Ecto neural progenitor cell (in vitro differentiated cells): Measurements from ENCODE around the gene CMTM4.
"Not testable (repeated sequence)": the region's sequence is repeated elsewhere in the genome, so short reads cannot be mapped to it uniquely, and the experiment has no call there.

Source experiments
- DNase-seq: peaks from one replicate; pipeline ENCODE4 v3.0.0-alpha.2; 2018; ENCODE audit warnings: low spot score

CMTM4 gene

DNA sequence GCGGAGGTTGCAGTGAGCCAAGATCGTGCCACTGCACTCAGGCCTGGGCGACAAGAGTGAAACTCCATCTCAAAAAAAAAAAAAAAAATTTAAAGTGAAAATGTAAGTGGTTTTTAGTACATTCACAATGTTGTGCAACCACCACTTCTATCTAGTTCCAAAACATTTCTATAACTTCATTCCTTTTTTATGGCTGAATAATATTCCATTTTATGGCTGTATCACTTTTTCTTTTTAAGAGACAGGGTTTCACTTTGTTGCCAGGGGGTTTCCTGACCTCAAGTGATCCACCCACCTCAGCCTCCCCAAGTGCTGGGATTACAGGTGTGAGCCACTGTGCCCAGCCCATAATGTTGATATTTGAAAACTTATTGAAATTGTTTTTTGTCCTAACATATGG, 103.7 kb downstream of the CMTM4 start:
- DNase-seq: no peak

DNA sequence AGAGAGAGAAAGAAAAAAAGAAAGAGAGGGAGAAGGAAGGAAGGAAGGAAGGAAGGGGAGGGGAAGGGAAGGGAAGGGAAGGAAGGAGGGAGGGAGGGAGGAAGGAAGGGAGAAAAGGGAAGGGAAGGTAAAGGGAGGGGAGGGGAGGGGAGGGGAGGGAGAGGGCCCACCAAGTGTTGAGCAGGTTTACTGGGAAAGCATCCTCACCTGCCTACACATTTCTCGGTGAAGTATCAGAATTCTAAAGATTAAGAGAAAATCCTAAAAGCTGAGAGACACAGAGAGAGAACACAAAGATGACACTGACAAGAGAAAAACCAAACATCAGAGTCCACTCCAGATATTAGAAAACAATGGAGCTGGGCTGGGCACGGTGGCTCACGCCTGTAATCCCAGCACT, 104.3 kb downstream of the CMTM4 start:
- DNase-seq: no peak

DNA sequence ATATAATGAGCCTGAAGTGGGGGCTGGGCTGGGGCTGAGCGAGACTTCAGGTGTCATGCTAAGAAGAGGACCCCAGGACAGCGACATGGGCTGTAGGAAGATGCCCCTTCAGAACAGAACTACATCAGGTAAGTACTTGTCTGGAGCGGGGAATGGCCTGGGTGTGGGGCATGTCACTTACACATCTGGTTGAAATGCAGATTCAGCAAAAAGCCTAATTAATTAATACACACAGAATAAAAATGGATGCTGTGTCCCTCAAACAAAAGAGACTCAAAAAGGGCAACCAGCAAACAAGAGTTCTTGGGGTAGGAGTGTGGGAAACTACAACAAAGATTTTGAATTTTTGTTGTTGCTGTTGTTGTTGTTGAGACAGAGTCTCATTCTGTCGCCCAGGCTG, 105.5 kb downstream of the CMTM4 start:
- DNase-seq: no peak

DNA sequence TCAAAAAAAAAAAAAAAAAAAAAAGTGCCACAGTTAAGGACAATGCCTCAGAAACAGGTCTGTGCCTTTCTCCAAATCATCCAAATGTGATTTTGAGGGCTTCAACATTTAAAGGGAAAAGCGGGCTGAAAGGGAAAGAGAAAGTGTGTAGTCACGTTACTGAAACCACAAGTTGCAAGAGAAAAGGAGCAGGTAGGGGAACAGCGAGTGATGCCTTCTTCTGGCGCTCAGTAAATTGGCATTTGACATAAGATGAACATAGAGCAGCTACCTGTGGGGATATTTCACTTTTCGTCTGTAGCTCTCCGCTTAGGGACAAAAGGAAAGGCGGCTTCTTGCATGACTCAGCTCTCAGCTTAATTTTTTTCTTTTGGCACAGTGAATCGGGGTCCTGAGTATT, 106.2 kb downstream of the CMTM4 start:
- no peak for DNase-seq

DNA sequence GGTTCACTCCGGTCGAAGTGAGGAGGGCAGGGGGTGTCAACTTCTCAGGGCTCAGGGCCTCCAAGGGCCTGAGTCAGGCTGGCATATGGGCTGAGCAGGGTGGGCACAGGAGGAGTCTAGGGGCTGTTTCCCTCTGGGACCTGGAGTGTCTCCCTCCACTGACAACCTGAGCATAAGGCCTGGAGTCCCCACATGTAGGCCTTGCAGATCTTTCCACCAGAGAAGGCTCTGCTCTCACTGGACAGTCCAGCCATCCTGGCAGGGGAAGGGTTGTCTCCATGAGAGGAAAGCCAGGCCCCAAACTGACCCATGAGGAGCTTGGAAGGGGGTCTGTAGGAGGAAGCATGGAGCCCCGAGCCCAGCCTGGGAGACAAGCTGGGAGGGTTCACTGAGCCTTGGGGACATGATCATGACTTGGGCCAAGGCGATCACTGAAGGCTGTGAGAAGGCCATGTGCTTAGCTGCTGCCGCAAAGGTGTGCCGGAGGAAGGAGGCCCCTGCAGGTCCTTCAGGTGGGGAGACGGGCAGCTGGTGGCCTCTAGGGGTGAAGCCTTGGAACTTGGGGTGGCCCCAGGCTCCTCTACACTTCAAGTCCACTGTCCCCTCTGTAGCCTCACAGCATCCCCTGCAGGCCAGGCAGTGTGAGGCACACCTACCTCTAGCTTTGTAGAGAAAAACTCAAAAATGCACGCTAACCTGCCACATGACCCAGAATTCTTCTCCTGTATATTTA, 107.4 kb downstream of the CMTM4 start:
- DNase-seq: no peak

DNA sequence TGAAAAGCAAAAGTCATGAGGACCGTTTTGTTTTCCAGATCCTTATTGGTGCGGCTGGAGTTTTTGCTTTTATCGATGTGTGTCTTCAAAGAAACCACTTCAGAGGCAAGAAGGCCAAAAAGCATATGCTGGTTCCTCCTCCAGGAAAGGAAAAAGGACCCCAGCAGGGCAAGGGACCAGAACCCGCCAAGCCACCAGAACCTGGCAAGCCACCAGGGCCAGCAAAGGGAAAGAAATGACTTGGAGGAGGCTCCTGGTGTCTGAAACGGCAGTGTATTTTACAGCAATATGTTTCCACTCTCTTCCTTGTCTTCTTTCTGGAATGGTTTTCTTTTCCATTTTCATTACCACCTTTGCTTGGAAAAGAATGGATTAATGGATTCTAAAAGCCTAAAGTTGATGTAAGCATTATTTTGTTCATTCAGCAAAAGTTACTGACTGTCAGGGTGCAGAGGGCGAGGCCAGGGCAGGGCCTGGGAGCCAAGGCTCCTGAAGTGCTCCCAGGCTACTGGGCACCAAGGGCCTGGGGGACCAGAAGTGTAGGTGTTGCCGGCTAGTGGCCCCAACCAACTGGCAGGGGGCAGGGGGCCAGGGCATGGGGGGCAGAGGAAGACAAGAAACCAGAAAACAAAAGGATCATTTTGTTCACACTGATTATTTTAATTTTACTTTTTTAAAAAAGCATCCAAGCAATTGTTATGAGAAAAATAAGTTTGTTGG, 108.5 kb downstream of the CMTM4 start:
- no peak for DNase-seq

DNA sequence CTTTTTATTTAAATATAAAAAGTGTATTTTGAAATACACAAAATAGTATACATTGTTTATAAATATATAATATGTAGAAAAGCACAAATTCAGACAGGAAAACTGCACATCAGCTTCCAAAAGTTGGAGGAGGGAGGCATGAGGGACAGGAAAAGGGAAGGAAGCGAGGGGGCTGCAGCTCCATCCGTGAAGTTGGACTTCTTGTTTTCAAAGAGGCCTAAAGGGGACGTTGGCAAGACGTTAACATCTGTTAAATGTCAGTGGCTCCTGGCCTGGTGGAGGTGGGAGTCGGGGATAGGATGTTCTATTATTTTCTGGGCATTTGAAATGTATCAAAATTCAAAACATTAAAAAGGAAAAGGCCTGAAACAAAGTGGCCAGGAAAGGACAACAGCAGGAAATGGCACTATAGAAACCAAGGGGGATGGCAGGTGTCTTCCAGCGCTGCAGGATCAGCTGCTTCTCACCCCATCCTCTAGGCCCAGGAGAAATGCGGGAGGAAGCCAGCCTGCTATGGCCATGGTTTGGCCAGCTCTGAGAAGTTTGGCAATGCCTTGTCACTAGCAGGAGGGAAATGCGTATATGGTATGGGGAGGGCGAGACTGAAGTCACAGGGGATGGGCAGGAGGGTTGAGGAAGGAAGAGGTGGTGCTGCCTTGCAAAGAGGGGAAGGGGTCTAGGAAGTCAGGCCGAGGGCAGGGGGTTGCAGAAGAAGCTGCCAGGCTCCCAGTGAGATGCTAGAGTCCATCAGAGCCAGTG, 110.9 kb downstream of the CMTM4 start:
- DNase-seq: no peak

DNA sequence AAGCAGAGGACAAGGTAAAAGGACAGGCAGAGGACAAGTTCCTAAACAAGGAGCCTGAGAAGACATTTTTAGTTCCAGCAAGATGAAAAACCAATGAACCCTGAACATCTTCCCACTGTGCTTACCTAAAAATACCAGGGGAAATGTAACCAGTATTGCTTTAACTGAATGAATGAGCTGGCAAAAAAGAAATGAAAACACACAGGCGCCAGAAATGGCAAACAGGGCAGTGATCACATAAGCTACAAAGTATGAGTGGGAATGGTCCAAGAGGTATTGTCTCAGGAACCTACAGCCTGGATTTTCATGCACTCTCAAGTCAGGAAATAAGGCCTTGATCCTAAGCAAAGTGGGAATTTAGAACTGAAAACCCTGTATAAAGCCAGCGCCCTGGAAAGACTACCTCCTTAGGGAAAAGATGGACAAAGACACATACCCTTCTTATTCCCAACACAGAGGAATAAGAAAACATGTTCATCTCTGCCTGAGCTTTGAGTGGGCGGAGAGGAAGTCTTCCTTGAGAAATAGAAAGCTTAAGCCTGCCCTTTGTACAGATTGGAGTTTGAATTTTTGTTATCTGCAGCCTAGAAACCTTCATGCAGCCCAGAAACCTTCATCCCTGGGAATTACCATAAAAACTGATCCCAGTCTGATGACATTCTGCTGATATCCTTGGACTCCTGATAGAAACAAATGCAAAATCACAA, 115.1 kb downstream of the CMTM4 start:
- DNase-seq: no peak

DNA sequence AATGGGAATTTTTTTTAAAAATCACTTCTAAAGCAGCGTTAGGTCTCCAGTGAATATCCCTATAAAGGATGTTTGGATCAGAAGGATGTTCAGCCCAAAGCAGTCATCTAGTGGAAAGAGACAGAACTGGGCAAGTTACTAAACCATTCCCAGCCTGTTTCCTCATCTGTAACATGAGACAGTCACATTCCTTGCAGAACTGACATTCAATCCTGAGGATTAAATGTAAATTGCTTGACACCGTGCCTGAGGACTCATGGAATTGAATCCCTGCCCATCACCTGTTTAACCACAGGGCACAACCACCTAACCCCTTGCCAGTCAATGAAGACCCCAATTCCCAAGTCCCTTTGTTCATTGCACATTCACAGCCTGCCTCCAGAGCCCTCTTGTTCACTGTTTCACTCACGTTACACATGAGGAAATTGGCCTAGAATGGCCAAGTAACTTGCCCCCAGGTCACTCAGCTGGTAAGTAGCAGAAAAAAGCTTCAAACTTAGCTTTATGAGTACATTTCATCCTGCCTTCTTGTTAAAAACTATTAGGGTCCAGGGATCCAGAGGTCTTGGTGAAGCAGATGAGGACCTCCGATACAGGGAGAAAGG, 115.8 kb downstream of the CMTM4 start:
- DNase-seq: no peak

DNA sequence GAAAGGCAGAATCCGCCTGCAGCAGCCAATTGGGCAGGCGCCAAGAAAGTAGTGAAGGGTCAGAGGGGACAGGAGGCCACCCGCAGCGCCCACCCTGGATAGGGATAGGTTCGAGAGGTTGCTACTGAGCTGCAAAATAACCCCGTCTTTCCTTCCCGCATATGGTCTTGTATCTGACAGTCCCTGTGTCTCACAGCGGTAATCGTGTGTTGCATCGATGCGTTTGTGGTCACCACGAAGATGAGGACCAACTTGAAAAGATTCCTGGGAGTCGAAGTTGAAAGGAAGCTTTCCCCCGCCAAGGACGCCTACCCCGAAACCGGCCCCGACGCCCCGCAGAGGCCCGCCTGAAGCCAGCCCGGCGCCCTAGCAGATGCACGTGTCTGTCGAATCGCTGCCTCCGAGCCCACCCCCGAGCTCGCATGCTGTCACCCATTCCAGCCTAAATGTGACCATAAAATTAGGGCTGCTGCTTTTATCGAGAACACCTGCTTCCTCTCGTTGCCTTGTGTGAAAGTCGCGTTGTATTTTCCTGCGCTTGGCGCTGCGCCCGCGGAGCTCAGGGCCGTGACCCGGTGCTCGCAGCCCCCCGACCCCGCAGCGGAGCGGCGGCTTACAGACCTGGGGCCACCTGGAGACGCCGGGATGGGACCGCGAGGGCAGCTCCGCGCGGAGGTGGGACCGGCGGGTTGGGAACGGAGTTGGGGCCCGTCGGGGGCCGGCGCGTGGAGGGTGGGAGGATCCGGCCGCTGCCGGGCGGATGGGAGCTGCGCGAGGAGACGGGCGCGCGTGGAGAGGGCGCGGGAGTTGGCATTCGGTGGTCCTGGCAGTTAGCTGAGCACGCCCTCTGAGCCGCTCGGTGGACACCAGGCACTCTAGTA, 117.7 kb downstream of the CMTM4 start, which contains the start of gene CMTM2:
TSS of gene CMTM2 (plus strand) at position 813 of the 881 bp plus-strand sequence. CDS start 145 bp downstream, outside the sequence.
- DNase-seq: no peak

DNA sequence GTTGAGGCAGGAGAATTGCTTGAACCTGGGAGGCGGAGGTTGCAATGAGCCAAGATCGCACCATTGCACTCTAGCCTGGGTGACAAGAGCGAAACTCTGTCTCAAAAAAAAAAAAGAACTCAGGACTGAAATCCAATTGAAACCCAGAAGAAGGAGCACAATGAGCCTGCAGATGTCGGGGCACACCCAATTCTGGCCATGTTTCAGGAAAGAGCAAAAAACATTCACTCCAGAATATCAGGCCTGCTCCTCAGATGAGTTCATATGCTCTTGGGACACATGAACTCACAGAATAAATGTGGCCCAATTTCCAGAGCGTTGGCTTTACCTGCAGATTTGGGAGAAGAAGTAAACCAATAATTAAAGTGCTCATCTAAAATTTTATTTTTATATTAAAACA, 120.2 kb downstream of the CMTM4 start:
- no peak for DNase-seq

DNA sequence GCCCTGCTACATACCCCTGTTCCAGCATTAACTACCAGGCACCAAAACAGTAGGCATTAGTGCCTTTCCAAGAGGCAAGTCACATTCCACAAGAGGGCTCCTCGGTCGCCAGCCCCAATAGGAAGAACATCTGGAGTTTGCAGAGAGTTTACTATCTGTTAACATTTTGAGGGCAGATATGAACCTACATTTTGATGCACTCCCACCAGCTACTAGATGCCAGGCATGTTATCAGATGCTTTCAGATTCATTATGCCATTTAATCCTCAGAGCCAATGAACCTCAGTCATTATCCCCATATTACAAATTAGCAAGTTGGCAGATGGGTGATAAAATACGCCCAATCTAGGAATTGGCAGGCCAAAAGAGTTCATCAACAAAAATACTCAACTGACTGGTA, 121.5 kb downstream of the CMTM4 start:
- no peak for DNase-seq

DNA sequence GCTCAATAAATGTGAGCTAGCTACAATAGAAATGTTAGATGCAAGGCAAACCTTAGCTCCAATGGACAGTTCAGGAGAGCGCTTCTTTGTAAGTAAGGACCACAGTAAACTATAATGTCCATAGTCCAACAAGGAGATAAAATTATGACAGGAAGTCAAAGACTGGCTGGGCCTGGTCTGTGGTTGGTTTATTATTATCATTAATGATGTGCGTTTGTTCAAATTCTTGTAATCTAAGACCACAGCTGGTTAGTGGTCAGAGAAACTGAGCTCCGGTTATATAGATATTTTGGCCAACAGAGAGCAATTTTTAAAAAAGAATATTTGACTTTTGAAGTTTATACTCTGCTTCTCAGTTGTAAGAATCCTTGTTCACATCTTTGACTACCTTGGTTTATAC, 122.0 kb downstream of the CMTM4 start:
- no peak for DNase-seq

DNA sequence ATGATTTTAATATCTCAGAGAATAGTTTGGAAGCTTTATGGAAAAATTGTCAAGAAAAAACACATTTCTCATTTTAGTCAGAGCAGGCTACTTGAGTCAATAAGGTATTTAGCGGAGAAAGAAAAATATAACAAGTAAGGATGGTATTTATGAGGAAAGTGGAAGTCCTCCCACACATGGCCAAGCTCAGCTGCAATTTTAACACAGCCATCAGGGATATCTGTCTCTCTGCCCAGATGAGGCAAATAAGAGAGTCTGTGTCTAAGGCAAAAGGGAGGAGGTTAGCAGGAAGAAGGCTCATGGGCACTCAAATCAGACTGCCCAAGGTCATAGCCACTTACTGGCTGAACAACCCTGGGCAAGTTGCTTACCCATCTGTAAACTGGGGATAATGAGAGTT, 122.5 kb downstream of the CMTM4 start:
- DNase-seq: no peak

DNA sequence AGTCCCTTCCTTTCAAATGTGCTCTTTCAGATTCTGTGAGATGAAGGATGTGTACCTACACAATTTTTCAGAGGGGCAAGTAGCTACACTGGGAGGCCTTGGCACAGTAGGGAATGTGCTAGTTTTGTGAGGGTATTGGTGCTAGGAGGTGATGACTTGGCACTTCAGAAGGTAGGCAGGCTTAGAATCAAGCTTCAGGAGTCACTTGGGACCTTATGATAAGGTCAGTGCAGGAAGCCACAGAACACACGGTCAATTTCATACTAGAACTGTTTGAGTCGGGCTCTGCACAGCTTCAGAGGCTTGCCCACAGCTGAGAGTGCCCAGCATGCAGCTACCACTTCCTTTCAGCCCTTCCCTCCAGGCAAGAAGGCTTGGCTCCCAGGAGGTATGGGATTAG, 124.2 kb downstream of the CMTM4 start:
- DNase-seq: no peak

DNA sequence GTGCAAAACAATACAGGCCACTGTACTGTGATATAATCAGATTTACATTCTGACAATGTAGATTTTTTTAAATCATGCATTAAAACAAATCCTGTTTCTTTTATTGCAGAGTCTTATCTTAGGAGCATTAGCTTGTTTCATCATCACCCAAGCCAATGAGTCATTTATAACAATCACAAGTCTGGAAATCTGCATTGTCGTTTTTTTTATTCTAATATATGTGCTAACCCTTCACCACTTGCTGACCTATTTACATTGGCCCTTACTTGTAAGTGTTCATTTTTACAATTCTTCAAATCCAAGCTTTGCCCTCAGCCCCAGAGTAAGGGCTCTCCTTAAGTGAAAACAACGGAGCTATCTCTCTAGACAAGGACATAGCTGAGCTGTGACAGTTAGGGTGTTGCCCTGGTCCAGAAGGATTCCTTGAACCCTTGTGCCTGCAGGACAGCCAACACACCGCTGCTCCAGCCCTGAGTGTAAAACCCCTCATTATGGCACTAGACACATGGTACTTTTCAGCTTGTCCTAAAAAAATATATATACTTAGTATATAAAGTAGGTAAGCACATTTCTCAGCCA, 126.6 kb downstream of the CMTM4 start:
- no peak for DNase-seq

DNA sequence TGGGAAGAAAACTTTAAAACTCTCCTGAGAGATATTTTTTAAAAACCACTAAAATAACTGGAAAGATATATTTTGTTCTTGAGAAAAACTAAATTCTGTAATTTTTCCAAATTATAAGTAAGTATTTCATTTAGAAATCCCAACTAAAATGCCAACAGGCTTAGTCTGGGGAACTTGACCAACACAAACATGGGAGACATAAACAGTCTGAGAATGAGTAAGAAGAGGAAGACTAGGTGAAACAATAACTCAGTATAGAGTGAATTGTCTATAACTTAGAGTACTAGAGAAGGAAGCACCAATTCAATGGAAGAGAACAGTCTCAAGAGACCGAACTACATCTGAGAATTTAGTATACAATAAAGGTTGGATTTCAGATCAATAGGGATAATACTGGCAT, 127.4 kb downstream of the CMTM4 start:
- no peak for DNase-seq

DNA sequence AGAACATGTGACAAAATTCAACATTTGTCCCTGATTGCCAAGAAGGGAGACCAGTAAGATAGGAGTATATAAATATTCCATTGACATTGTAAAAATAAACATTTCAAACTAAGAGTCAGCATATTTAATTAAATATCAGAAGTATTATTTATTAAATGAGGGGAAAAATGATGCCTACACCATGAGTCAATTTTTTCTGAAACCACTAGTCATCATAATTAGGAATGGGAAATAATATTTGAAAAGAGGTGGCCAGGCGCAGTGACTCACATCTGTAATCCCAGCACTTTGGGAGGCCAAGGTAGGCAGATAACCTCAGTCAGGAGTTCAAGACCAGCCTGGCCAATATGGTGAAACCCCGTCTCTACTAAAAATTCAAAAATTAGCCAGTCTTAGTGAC, 128.2 kb downstream of the CMTM4 start:
- DNase-seq: no peak

DNA sequence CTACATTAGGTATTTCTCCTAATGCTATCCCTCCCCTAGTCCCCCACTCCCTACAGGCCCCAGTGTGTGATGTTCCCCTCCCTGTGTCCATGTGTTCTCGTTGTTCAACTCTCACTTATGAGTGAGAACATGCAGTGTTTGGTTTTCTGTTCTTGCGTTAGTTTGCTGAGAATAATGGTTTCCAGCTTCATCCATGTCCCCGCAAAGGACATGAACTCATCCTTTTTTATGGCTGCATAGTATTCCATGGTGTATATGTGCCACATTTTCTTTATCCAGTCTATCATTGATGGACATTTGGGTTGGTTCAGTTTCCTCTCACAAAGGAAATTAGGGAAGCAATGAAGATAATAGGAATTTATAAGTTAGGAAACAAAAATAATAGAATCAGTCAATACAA, 129.3 kb downstream of the CMTM4 start:
- not testable (repeated sequence) for DNase-seq

DNA sequence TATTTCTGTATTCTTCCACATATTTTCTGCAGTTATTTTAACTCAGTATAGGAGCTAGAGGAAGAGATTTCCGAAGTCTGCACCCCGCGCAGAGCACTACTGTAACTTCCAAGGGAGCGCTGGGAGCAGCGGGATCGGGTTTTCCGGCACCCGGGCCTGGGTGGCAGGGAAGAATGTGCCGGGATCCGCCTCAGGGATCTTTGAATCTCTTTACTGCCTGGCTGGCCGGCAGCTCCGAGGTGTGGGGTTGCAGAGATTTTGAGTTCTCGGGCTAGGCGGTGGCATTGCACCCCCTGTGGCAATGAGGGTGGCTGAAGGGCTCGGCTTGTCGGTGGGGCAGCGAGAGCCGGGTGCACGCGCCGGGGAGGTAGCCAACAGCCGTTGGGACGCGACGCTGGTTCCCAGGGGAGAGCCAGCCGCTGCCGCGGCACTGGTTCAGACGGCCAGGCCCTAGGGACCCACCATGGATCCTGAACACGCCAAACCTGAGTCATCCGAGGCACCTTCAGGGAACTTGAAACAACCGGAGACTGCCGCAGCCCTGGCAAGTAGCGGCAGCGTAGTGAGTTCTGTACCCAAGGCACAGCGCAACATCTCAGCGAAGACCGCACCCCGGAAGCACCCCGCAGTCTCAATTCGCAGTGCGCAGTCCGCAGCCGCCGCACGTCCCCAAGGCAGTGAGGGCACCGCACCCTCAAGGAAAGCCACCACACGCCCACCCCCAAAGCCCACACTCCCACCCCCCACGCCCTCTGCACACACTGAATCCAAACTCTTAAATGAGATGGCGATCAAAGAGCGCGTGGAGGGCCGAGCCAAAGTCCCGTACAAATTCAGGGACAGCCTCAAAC, 130.3 kb downstream of the CMTM4 start, which contains the start of gene CMTM1:
TSS of gene CMTM1 (plus strand) at position 389 of the 851 bp plus-strand sequence. CDS start at position 464, 75 bp downstream.
- DNase-seq: no peak
